Upper lobe of left lung (tissue), 4 donors: ENCODE results near the gene MMP3.

ENCODE experiments used
- EP300 ChIP-seq, 4 donors: sonication (generic); formaldehyde crosslinking; IDR thresholded peaks; one replicate each; pipeline ENCODE4 v1.5.1; 2017; ENCODE audit warnings: antibody characterized with exemption in 4 of 4, control low read depth in 2 of 4
- POLR2A ChIP-seq, 4 donors: fragments of 450-650 bp; IDR thresholded peaks; one replicate each; pipeline ENCODE4 v1.5.1; 2016 to 2017; ENCODE audit warnings: antibody characterized with exemption in 4 of 4, mild to moderate bottlenecking in 2 of 4
- POLR2AphosphoS5 ChIP-seq, 2 donors: sonication (generic); formaldehyde crosslinking; IDR thresholded peaks; one replicate each; pipeline ENCODE4 v1.5.1; 2017; ENCODE audit warnings: antibody characterized with exemption in 2 of 2
- TF ChIP-seq, protein P1 (sequence below), 6 experiments: fragments of 450-650 bp in 4 of 6; fragments of 200-600 bp in 2 of 6; sonication (generic) in 2 of 6; IDR thresholded peaks; one replicate each; pipeline ENCODE4 v1.5.1; 2016 to 2019; ENCODE audit warnings: antibody characterized with exemption in 6 of 6

DNA sequence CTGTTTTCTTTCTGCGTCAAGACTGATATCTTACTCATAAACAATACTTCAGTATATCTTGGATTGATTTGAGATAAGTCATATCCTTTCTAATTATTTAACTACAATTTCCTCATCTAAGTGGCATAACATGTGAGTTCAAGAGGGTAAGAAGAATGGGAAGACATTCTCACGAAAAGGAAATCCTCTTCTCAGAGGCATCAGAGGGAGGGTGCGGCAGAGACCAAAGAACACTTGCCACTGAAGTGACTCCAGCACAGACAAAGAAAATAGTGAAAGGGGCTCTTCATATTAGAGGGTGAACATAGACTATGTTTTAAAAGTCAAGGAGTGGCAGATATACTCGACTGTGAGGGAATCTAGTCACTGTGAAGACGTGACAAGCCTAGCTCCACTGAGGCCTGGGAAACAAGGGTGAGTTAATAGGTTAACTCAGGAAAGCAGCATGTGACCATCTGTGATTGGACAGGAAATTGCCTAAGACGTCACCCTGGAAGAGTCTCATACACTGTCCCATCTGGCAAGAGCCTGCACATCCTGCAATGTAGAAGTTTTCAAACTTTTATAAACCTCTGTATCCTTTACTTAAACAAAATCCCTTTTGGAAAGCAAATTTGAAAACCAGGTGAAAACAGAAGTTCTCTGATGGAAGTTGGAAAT lies 43.6 kb downstream of the MMP3 start:
- TF ChIP-seq, protein P1, sequence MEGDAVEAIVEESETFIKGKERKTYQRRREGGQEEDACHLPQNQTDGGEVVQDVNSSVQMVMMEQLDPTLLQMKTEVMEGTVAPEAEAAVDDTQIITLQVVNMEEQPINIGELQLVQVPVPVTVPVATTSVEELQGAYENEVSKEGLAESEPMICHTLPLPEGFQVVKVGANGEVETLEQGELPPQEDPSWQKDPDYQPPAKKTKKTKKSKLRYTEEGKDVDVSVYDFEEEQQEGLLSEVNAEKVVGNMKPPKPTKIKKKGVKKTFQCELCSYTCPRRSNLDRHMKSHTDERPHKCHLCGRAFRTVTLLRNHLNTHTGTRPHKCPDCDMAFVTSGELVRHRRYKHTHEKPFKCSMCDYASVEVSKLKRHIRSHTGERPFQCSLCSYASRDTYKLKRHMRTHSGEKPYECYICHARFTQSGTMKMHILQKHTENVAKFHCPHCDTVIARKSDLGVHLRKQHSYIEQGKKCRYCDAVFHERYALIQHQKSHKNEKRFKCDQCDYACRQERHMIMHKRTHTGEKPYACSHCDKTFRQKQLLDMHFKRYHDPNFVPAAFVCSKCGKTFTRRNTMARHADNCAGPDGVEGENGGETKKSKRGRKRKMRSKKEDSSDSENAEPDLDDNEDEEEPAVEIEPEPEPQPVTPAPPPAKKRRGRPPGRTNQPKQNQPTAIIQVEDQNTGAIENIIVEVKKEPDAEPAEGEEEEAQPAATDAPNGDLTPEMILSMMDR (IDR thresholded peaks at IDR 0.05): no peak
- TF ChIP-seq POLR2AphosphoS5 (IDR thresholded peaks at IDR 0.05) (peak in 1 of 2 donors; percentile 15), POLR2A (IDR thresholded peaks at IDR 0.05) (no peak), EP300 (IDR thresholded peaks at IDR 0.05) (no peak)
